ENCODE results near the gene ZNFX1.
"Not testable (repeated sequence)": the region's sequence is repeated elsewhere in the genome, so short reads cannot be mapped to it uniquely, and the experiment has no call there.

ZNFX1 gene

GRCh38 chr20:49210101-49210756, 67.6 kb downstream of the ZNFX1 start:
- no peak for DNase-seq (ENCODE audit: low spot score)

DNA sequence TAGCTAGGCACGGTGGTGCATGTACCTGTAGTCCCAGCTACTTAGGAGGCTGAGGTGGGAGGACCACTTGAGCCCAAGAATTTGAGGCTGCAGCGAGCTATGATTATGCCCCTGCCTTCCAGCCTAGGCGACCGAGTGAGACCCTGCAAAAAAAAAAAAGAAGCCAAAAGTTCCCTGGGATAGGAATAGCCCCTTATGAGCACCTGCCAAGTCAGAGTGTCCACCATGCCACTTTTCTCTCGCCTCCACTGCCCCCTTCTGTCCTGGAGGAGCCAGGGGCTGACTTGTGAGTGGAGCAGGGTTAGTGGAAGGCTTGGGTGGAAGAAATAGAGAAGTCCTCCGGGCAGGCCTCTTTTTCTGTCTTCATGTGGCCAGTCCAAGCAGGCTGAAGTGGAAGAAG, 70.8 kb downstream of the ZNFX1 start:
- DNase-seq (ENCODE audit: low spot score), result no peak

GRCh38 chr20:49203746-49204145, 74.1 kb downstream of the ZNFX1 start:
- DNase-seq (ENCODE audit: low spot score), result no peak

GRCh38 chr20:49203011-49203410, 74.8 kb downstream of the ZNFX1 start:
- no peak for DNase-seq (ENCODE audit: low spot score)

- DNase-seq (ENCODE audit: low spot score), result no peak
Observed at GRCh38 chr20:49199729-49200293, 78.0 kb downstream of the ZNFX1 start.

DNA sequence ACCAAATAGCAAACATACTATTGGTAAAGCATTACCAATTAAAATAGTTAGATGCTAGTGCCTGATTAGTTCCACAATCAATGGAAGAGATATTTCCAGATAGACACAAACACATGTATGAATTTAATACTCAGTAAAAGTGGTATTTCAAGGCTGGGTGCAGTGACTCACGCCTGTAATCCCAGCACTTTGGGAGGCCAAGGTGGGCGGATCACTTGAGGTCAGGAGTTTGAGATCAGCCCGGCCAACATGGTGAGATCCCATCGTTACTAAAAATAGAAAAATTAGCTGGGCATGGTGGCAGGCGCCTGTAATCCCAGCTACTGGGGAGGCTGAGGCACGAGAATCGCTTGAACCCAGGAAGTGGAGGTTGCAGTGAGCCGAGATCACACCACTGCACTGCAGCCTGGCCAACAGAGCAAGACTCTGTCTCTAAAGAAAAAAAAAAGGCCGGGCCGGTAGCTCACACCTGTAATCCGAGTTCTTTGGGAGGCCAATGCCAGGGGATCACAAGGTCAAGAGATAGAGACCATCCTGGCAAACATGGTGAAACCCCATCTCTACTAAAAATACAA, 84.8 kb downstream of the ZNFX1 start:
- not testable (repeated sequence) for DNase-seq (ENCODE audit: low spot score)

Measured in pons (tissue), 1 donor.